HCT116 (cell line): Measurements from ENCODE around the gene PYCR2.

Experiments used
- ATF3 ChIP-seq: IDR thresholded peaks from 2 replicates; pipeline ENCODE4 v1.6.1; 2012
- CTCF ChIP-seq, 3 experiments: fragments of 200-600 bp in 1 of 3; sonication (generic) in 1 of 3; IDR thresholded peaks in 2 of 3; conservative IDR thresholded peaks in 1 of 3; 2 replicates each; pipeline ENCODE4 v1.5.1; 2012 to 2017; ENCODE audit warnings: low read depth in 2 of 3, low read length in 2 of 3, antibody characterized with exemption in 1 of 3, borderline replicate concordance in 1 of 3, control low read depth in 1 of 3, mild to moderate bottlenecking in 1 of 3, mixed read lengths in 1 of 3, mixed run types in 1 of 3, moderate library complexity in 1 of 3; ENCODE audit not compliant: insufficient read depth in 1 of 3
- EZH2 ChIP-seq: fragments of 200-600 bp; sonication (generic); IDR thresholded peaks from 2 replicates; pipeline ENCODE4 v1.6.1; 2017; ENCODE audit warnings: antibody characterized with exemption, mixed run types
- JUND ChIP-seq: IDR thresholded peaks from 2 replicates; pipeline ENCODE4 v1.6.1; 2012
- POLR2AphosphoS5 ChIP-seq: IDR thresholded peaks from 2 replicates; pipeline ENCODE4 v1.6.1; 2011; ENCODE audit warnings: mild to moderate bottlenecking, low read depth, low read length, moderate library complexity
- YY1 ChIP-seq: IDR thresholded peaks from 2 replicates; pipeline ENCODE4 v1.6.1; 2011; ENCODE audit warnings: low read length, low read depth, moderate library complexity, mild to moderate bottlenecking; ENCODE audit not compliant: insufficient replicate concordance; ENCODE audit errors: extremely low read depth

GRCh38 chr1:225945564-225945963 lies 21.5 kb upstream of the PYCR2 start:
- TF ChIP-seq CTCF (IDR thresholded peaks at IDR 0.05 in 2 of 3, conservative IDR thresholded peaks at IDR 0.05 in 1 of 3; ENCODE audit: borderline replicate concordance in 1 of 3, insufficient read depth in 1 of 3, low read depth in 2 of 3, low read length in 2 of 3), result no peak
- no peak for TF ChIP-seq ATF3
- TF ChIP-seq POLR2AphosphoS5, result no peak
- TF ChIP-seq YY1, result no peak
- no peak for TF ChIP-seq JUND
- no peak for TF ChIP-seq EZH2
